Activated naive CD8-positive, alpha-beta T cell treated with anti-CD3 and anti-CD28 coated beads, Interleukin-2, amount 10 ng/mL, durations not matched to agents 7 days and 5 days (primary cell): ENCODE data around the gene TRIM44. TPM values are rescaled to one million over a fixed set of nuclear protein-coding genes. Genes with fewer than 3 reads are reported as not detected.
"Not testable (repeated sequence)": the region's sequence is repeated elsewhere in the genome, so short reads cannot be mapped to it uniquely, and the experiment has no call there.

Experiments
- ATAC-seq: fragments of 150-1000 bp; cut with Tn5 transposase; one replicate; pipeline ENCODE4 v1.10.0; 2021; ENCODE audit warnings: low read depth, moderate library complexity
- POLR2A ChIA-PET: fragments of 350-600 bp; sonication (Branson Sonifier 250); formaldehyde crosslinking; loops from one replicate; lab custom pipeline; 2021; ENCODE audit warnings: antibody characterized with exemption; lab: Charles Lee
- DNase-seq: peaks from one replicate; pipeline ENCODE4 v3.0.0; 2021
- H3K27ac Mint-ChIP-seq: one replicate; pipeline ENCODE4 v1.8.0; 2022; ENCODE audit warnings: mild to moderate bottlenecking, mixed read lengths
- H3K27me3 Mint-ChIP-seq: one replicate; pipeline ENCODE4 v1.8.0; 2022; ENCODE audit warnings: mild to moderate bottlenecking, moderate library complexity, mixed read lengths
- H3K36me3 Mint-ChIP-seq: one replicate; pipeline ENCODE4 v1.8.0; 2021; ENCODE audit warnings: mild to moderate bottlenecking, mixed read lengths
- H3K4me1 Mint-ChIP-seq: one replicate; pipeline ENCODE4 v1.8.0; 2021; ENCODE audit warnings: mixed read lengths
- H3K4me3 Mint-ChIP-seq: one replicate; pipeline ENCODE4 v1.8.0; 2022; ENCODE audit warnings: mild to moderate bottlenecking, moderate library complexity, mixed read lengths
- H3K9me3 Mint-ChIP-seq: one replicate; pipeline ENCODE4 v1.8.0; 2021; ENCODE audit warnings: mixed read lengths
- total RNA-seq, 2 experiments: library from RNA; stranded (reverse); gene quantifications; one replicate each; pipeline ENCODE4 v1.2.3, GENCODE V29; 2021

The TRIM44 gene
- total RNA-seq, 2 experiments from 2014 or later, result 51.4 to 52.4 TPM

GRCh38 chr11:35850191-35850590 lies 187.6 kb downstream of the TRIM44 start:
- POLR2A ChIA-PET, result no interaction called here
- peaks cover 9% of the 10 kb centered on the region for H3K27me3 Mint-ChIP-seq
- no peak for DNase-seq
- H3K9me3 Mint-ChIP-seq, result no peaks in the 10 kb centered on the region
- H3K4me3 Mint-ChIP-seq, result no peak overlapping the region
- ATAC-seq, result no peak
- no peak overlapping the region for H3K27ac Mint-ChIP-seq
- no peaks in the 10 kb centered on the region for H3K36me3 Mint-ChIP-seq
- no peaks in the 10 kb centered on the region for H3K4me1 Mint-ChIP-seq

- Mint-ChIP-seq H3K4me3 (no peak overlapping the region), H3K36me3 (no peaks in the 10 kb centered on the region), H3K27ac (no peak overlapping the region), H3K27me3 (peaks cover 9% of the 10 kb centered on the region), H3K4me1 (no peaks in the 10 kb centered on the region), H3K9me3 (no peaks in the 10 kb centered on the region)
- POLR2A ChIA-PET, result no interaction called here
- no peak for ATAC-seq
- DNase-seq, result no peak
Observed at GRCh38 chr11:35851342-35851741, 188.8 kb downstream of the TRIM44 start.

- Mint-ChIP-seq H3K9me3 (no peaks in the 10 kb centered on the region), H3K36me3 (no peaks in the 10 kb centered on the region), H3K27me3 (peaks cover 11% of the 10 kb centered on the region), H3K27ac (no peak overlapping the region), H3K4me3 (no peak overlapping the region), H3K4me1 (no peaks in the 10 kb centered on the region)
- DNase-seq (no peak), ATAC-seq (no peak)
- POLR2A ChIA-PET, result no interaction called here
Observed at GRCh38 chr11:35852056-35852455, 189.5 kb downstream of the TRIM44 start.

GRCh38 chr11:35853971-35854370 lies 191.4 kb downstream of the TRIM44 start:
- H3K27me3 Mint-ChIP-seq, result peaks cover 4% of the 10 kb centered on the region
- H3K27ac Mint-ChIP-seq, result no peak overlapping the region
- H3K36me3 Mint-ChIP-seq, result no peaks in the 10 kb centered on the region
- POLR2A ChIA-PET, result no interaction called here
- H3K9me3 Mint-ChIP-seq, result no peaks in the 10 kb centered on the region
- H3K4me3 Mint-ChIP-seq, result no peak overlapping the region
- no peak for ATAC-seq
- no peak for DNase-seq
- no peaks in the 10 kb centered on the region for H3K4me1 Mint-ChIP-seq

- Mint-ChIP-seq H3K27me3 (peaks cover 2% of the 10 kb centered on the region), H3K36me3 (no peaks in the 10 kb centered on the region), H3K4me1 (no peaks in the 10 kb centered on the region), H3K27ac (no peak overlapping the region), H3K4me3 (no peak overlapping the region), H3K9me3 (no peaks in the 10 kb centered on the region)
- ATAC-seq (no peak), DNase-seq (no peak)
- POLR2A ChIA-PET, result no interaction called here
Observed at GRCh38 chr11:35855671-35856070, 193.1 kb downstream of the TRIM44 start.

- peaks cover 4% of the 10 kb centered on the region for H3K27me3 Mint-ChIP-seq
- no peak overlapping the region for H3K27ac Mint-ChIP-seq
- H3K4me3 Mint-ChIP-seq, result no peak overlapping the region
- POLR2A ChIA-PET, result no interaction called here
- H3K9me3 Mint-ChIP-seq, result no peaks in the 10 kb centered on the region
- DNase-seq (no peak), ATAC-seq (no peak)
- no peaks in the 10 kb centered on the region for H3K4me1 Mint-ChIP-seq
- H3K36me3 Mint-ChIP-seq, result no peaks in the 10 kb centered on the region
Observed at GRCh38 chr11:35856259-35856658, 193.7 kb downstream of the TRIM44 start.

- Mint-ChIP-seq H3K4me1 (no peaks in the 10 kb centered on the region), H3K36me3 (no peaks in the 10 kb centered on the region), H3K4me3 (no peak overlapping the region), H3K9me3 (no peaks in the 10 kb centered on the region), H3K27ac (no peak overlapping the region), H3K27me3 (peaks cover 4% of the 10 kb centered on the region)
- POLR2A ChIA-PET, result no interaction called here
- DNase-seq, result no peak
- ATAC-seq, result no peak
Observed at GRCh38 chr11:35856756-35857155, 194.2 kb downstream of the TRIM44 start.

- no peaks in the 10 kb centered on the region for H3K9me3 Mint-ChIP-seq
- no peaks in the 10 kb centered on the region for H3K4me1 Mint-ChIP-seq
- no peak overlapping the region for H3K27ac Mint-ChIP-seq
- ATAC-seq (no peak), DNase-seq (no peak)
- no peak overlapping the region for H3K4me3 Mint-ChIP-seq
- H3K36me3 Mint-ChIP-seq, result no peaks in the 10 kb centered on the region
- POLR2A ChIA-PET, result no interaction called here
- H3K27me3 Mint-ChIP-seq, result peaks cover 4% of the 10 kb centered on the region
Observed at GRCh38 chr11:35857922-35858321, 195.3 kb downstream of the TRIM44 start.

GRCh38 chr11:35859301-35859700 lies 196.7 kb downstream of the TRIM44 start:
- Mint-ChIP-seq H3K36me3 (no peaks in the 10 kb centered on the region), H3K27ac (no peak overlapping the region), H3K27me3 (peaks cover 4% of the 10 kb centered on the region), H3K4me3 (no peak overlapping the region), H3K9me3 (peaks cover 3% of the 10 kb centered on the region), H3K4me1 (no peaks in the 10 kb centered on the region)
- DNase-seq (no peak), ATAC-seq (no peak)
- POLR2A ChIA-PET, result no interaction called here

GRCh38 chr11:35860194-35860593 lies 197.6 kb downstream of the TRIM44 start:
- H3K27ac Mint-ChIP-seq, result not testable (repeated sequence)

GRCh38 chr11:35861191-35861590 lies 198.6 kb downstream of the TRIM44 start:
- ATAC-seq (no peak), DNase-seq (no peak)
- no peaks in the 10 kb centered on the region for H3K4me1 Mint-ChIP-seq
- no peak overlapping the region for H3K27ac Mint-ChIP-seq
- POLR2A ChIA-PET, result no interaction called here
- peaks cover 4% of the 10 kb centered on the region for H3K27me3 Mint-ChIP-seq
- no peaks in the 10 kb centered on the region for H3K36me3 Mint-ChIP-seq
- H3K4me3 Mint-ChIP-seq, result no peak overlapping the region
- H3K9me3 Mint-ChIP-seq, result peaks cover 3% of the 10 kb centered on the region

More at GRCh38 chr11:35860194-35860593, 197.6 kb downstream of the TRIM44 start:
- DNase-seq, H3K4me3 Mint-ChIP-seq, H3K9me3 Mint-ChIP-seq, POLR2A ChIA-PET, H3K27me3 Mint-ChIP-seq, H3K36me3 Mint-ChIP-seq, H3K4me1 Mint-ChIP-seq, ATAC-seq: not testable (repeated sequence)

- no peaks in the 10 kb centered on the region for H3K36me3 Mint-ChIP-seq
- no peak for ATAC-seq
- no peaks in the 10 kb centered on the region for H3K4me1 Mint-ChIP-seq
- H3K4me3 Mint-ChIP-seq, result no peak overlapping the region
- DNase-seq, result no peak
- no peak overlapping the region for H3K27ac Mint-ChIP-seq
- H3K9me3 Mint-ChIP-seq, result peaks cover 8% of the 10 kb centered on the region
- POLR2A ChIA-PET, result no interaction called here
- H3K27me3 Mint-ChIP-seq, result peaks cover 2% of the 10 kb centered on the region
Observed at GRCh38 chr11:35862666-35863065, 200.1 kb downstream of the TRIM44 start.

GRCh38 chr11:35864131-35864530 lies 201.6 kb downstream of the TRIM44 start:
- H3K27ac Mint-ChIP-seq, result no peak overlapping the region
- DNase-seq (no peak), ATAC-seq (no peak)
- H3K9me3 Mint-ChIP-seq, result peaks cover 13% of the 10 kb centered on the region
- peaks cover 2% of the 10 kb centered on the region for H3K27me3 Mint-ChIP-seq
- H3K4me3 Mint-ChIP-seq, result no peak overlapping the region
- H3K4me1 Mint-ChIP-seq, result no peaks in the 10 kb centered on the region
- H3K36me3 Mint-ChIP-seq, result no peaks in the 10 kb centered on the region
- POLR2A ChIA-PET, result no interaction called here

GRCh38 chr11:35866601-35867000 lies 204.0 kb downstream of the TRIM44 start:
- DNase-seq, result no peak
- Mint-ChIP-seq H3K9me3 (peaks cover 16% of the 10 kb centered on the region), H3K27ac (no peak overlapping the region), H3K4me1 (no peaks in the 10 kb centered on the region), H3K27me3 (no peaks in the 10 kb centered on the region), H3K36me3 (no peaks in the 10 kb centered on the region), H3K4me3 (no peak overlapping the region)
- ATAC-seq, result no peak
- POLR2A ChIA-PET, result no interaction called here
